ENCODE measurements around the gene ZBTB25.

Gene ZBTB25

DNA sequence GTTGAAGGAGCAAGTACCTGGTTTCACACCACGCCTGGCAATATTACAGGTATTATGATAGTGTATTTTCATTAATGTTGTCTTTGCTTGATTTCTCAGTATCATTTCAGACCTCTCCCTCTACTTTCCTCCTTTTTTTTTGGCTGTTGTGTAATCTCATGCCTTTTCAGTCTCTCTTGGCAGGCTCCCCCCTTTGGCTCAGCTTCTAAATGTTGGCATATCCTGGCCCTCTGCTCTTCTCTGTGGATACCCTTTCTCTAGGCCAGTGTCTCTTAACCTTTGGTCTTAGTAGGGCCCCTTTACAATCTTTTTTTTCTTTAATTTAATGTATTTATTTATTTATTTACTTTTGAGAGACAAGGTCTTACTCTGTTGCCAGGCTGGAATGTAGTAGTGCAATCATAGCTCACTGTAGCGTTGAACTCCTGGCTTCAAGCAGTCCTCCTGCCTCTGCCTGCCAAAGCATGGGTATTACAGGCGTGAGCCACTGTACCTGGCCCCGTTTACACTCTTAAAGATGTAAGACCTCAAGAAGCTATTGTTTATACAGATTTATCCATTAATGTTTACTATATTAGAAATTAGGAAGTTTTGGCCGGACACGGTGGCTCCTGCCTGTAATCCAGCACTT, 102.7 kb downstream of the ZBTB25 start:
- Mint-ChIP-seq H3K9me3 (no peaks in the 10 kb centered on the region), H3K4me1 (ENCODE audit: low read depth) (peaks cover 19% of the 10 kb centered on the region), H3K4me3 (no peak overlapping the region), H3K36me3 (ENCODE audit: low read depth) (peaks cover 40% of the 10 kb centered on the region), H3K27me3 (no peaks in the 10 kb centered on the region), H3K27ac (no peak overlapping the region)
- intact Hi-C loops (cut with micrococcal nuclease) = no loop called here

Data from dendritic cell treated with granulocyte-macrophage colony-stimulating factor and Interleukin-4, amounts not matched to agents 40 ng/mL and 50 ng/mL, for 4 days (primary cell).